ENCODE data around the gene EXOSC1. TPM values are rescaled to one million over a fixed set of nuclear protein-coding genes. Genes with fewer than 3 reads are reported as not detected.
A peak's percentile ranks its signal among the peaks of the same experiment; 100 is the strongest.
"Not testable (repeated sequence)": the region's sequence is repeated elsewhere in the genome, so short reads cannot be mapped to it uniquely, and the experiment has no call there.

The EXOSC1 gene
- total RNA-seq, 2 donors from 2014 or later, result 22.5 to 35.5 TPM

- Histone ChIP-seq H3K4me3 (no peak overlapping the region), H3K9ac (ENCODE audit: low read depth in 2 of 2, low read length in 2 of 2) (no peak overlapping the region), H3K36me3 (no peaks in the 10 kb centered on the region), H3K9me3 (no peaks in the 10 kb centered on the region), H3K27ac (no peak overlapping the region), H3K27me3 (no peaks in the 10 kb centered on the region), H3K4me1 (no peaks in the 10 kb centered on the region)
- peak; percentile 69 for DNase-seq
- peak; percentile 88 for TF ChIP-seq CTCF (IDR thresholded peaks at IDR 0.05)
- intact Hi-C loops (cut with DNase I), result no loop called here
Measured at GRCh38 chr10:97407211-97407951, 38.4 kb downstream of the EXOSC1 start.

- H3K4me3 ChIP-seq; H3K9me3 ChIP-seq; H3K27me3 ChIP-seq; H3K36me3 ChIP-seq; H3K4me1 ChIP-seq; H3K27ac ChIP-seq; H3K9ac ChIP-seq (ENCODE audit: low read depth in 2 of 2, low read length in 2 of 2); DNase-seq; intact Hi-C loops (cut with DNase I): not testable (repeated sequence)
Measured at GRCh38 chr10:97406483-97406882, 39.3 kb downstream of the EXOSC1 start.

GRCh38 chr10:97406064-97406463 lies 39.7 kb downstream of the EXOSC1 start:
- no peak for TF ChIP-seq CTCF (IDR thresholded peaks at IDR 0.05)
- intact Hi-C loops (cut with DNase I), result no loop called here
- Histone ChIP-seq H3K9ac (ENCODE audit: low read depth in 2 of 2, low read length in 2 of 2) (no peak overlapping the region), H3K27me3 (no peaks in the 10 kb centered on the region), H3K4me3 (no peak overlapping the region), H3K36me3 (no peaks in the 10 kb centered on the region), H3K4me1 (no peaks in the 10 kb centered on the region), H3K27ac (no peak overlapping the region), H3K9me3 (no peaks in the 10 kb centered on the region)
- no peak for DNase-seq

- H3K27me3 ChIP-seq, result no peaks in the 10 kb centered on the region
- H3K36me3 ChIP-seq, result no peaks in the 10 kb centered on the region
- intact Hi-C loops (cut with DNase I), result no loop called here
- H3K27ac ChIP-seq, result no peak overlapping the region
- DNase-seq, result no peak
- H3K4me1 ChIP-seq, result peaks cover 6% of the 10 kb centered on the region
- H3K9ac ChIP-seq (ENCODE audit: low read depth in 2 of 2, low read length in 2 of 2), result no peak overlapping the region
- H3K9me3 ChIP-seq, result no peaks in the 10 kb centered on the region
- no peak overlapping the region for H3K4me3 ChIP-seq
- no peak for TF ChIP-seq CTCF (IDR thresholded peaks at IDR 0.05)
Measured at GRCh38 chr10:97404044-97404443, 41.8 kb downstream of the EXOSC1 start.

GRCh38 chr10:97401455-97401919 lies 44.3 kb downstream of the EXOSC1 start:
- TF ChIP-seq CTCF (IDR thresholded peaks at IDR 0.05), result no peak
- Histone ChIP-seq H3K36me3 (no peaks in the 10 kb centered on the region), H3K9me3 (no peaks in the 10 kb centered on the region), H3K27me3 (no peaks in the 10 kb centered on the region), H3K4me1 (peaks cover 6% of the 10 kb centered on the region), H3K4me3 (no peak overlapping the region), H3K9ac (ENCODE audit: low read depth in 2 of 2, low read length in 2 of 2) (peak overlapping the region in 1 of 2 donors; percentile 96), H3K27ac (peak overlapping the region; percentile 41)
- DNase-seq, result no peak
- intact Hi-C loops (cut with DNase I), result no loop called here
